D721Med (cell line): ENCODE data around the gene RNU5B-1.
"Not testable (repeated sequence)": the region's sequence is repeated elsewhere in the genome, so short reads cannot be mapped to it uniquely, and the experiment has no call there.

Source experiments
- DNase-seq: peaks from one replicate; pipeline ENCODE4 v3.0.0; 2011; ENCODE audit warnings: low spot score; ENCODE audit not compliant: insufficient read length
- FAIRE-seq: peaks from 2 replicates; lab custom pipeline; 2011; peaks lifted over from hg19 to GRCh38; lab: Jason Lieb, UNC
- CTCF ChIP-seq: IDR thresholded peaks from 2 replicates; pipeline ENCODE4 v1.5.1; 2012; ENCODE audit warnings: mild to moderate bottlenecking, control low read depth; ENCODE audit not compliant: insufficient read depth; ENCODE audit errors: missing control alignments

Gene RNU5B-1

DNA sequence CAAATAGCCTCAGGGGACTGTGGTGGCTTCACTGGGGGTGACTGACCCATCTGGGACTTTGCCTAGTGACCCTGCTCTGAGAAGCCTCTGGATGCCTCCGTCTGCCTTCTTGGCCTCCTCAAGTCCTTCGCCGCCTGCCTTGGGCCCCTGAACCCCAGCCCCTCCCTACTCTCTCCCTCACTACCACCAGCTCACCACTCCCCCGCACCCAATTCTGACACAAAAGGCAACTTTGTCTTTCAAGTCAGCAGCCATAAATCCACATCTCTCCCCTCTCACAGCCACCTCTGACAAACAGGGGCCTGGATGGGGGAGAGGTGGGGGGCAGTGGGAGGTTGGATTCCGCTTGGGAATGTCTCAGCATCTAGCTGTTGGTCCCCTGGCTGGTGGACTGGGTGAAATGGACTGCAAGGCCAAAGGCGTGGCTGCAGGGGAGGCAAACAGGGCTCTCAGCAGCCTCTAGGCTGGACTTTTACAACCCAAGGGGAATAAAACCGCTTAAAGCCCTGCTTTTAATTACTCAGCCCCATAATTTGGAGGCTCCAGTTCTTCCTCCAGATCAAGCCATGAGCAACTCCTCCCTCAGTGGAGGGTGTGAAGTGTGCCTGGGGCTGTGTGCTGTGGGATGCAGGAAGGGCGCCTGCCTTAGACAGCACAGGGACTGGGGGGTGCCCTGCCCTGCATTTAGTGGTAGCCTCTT, 39.9 kb downstream of the RNU5B-1 start:
- no peak for DNase-seq
- FAIRE-seq: no peak
- TF ChIP-seq CTCF: no peak

- no peak for FAIRE-seq
- DNase-seq: no peak
- TF ChIP-seq CTCF: no peak
Measured at GRCh38 chr15:65344914-65345275, 40.4 kb downstream of the RNU5B-1 start.

GRCh38 chr15:65346856-65347598, 42.5 kb downstream of the RNU5B-1 start:
- FAIRE-seq: no peak
- no peak for DNase-seq
- no peak for TF ChIP-seq CTCF

- not testable (repeated sequence) for FAIRE-seq, DNase-seq
Measured at GRCh38 chr15:65347756-65348155, 43.3 kb downstream of the RNU5B-1 start.

DNA sequence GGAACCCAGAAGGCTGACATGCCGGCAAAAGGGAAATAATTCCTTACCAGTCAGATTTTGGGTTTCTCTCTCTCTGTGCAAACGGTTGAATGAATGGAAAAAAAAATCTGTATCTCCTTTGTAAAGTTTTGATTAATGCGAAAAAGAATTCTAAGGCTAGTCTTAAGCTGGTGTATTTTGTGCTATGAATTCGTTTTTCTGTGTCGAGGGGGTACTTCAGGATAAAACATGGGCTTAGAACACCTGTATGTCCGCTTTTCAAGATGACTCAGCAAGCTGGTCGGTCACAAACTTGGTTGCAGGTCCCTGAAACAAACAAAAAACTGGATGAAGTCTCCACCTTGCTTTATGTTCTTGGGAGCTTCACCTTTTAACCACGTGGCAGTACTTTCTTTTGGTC, 44.9 kb downstream of the RNU5B-1 start:
- no peak for TF ChIP-seq CTCF
- FAIRE-seq (no peak), DNase-seq (no peak)

DNA sequence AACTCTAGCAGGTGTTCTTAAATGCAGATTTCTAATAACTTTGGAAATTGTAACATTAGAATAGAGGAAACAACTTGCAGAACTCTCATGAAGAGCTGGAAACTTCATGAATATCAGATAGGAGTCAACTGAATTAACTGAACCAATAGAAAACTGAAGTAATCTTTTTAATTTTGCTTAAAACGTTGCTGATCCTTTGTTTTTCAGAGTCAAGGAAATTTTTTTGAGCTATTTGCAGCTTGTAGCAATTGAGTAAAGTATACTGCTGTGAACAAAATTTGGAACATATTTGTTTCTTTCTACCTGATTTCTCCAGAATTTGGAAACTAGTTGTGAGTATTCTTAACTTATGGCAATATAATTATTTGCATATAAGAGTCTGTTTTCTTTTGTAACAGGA, 47.5 kb downstream of the RNU5B-1 start:
- not testable (repeated sequence) for FAIRE-seq

More for the DNA sequence above, 47.5 kb downstream of the RNU5B-1 start:
- not testable (repeated sequence) for DNase-seq
